Measurements from ENCODE around the gene STK33.

The STK33 gene

GRCh38 chr11:8601376-8602133, 7.5 kb upstream of the STK33 start:
- DNase-seq = no peak

GRCh38 chr11:8598506-8598905, 4.5 kb upstream of the STK33 start:
- no peak for DNase-seq

- DNase-seq = no peak
These were observed 3.2 kb upstream of the STK33 start for GRCh38 chr11:8597182-8597581.

- DNase-seq = no peak
These were observed 2.5 kb upstream of the STK33 start for GRCh38 chr11:8596504-8597046.

- DNase-seq = no peak
These were observed 573 bp downstream of the STK33 start for GRCh38 chr11:8593455-8593854.

GRCh38 chr11:8587915-8588314, 6.1 kb downstream of the STK33 start:
- no peak for DNase-seq

GRCh38 chr11:8586805-8587204, 7.2 kb downstream of the STK33 start:
- no peak for DNase-seq

- DNase-seq = no peak
These were observed 7.8 kb downstream of the STK33 start for GRCh38 chr11:8586184-8586583.

- no peak for DNase-seq
These were observed 9.5 kb downstream of the STK33 start for GRCh38 chr11:8584511-8584910.

- no peak for DNase-seq
These were observed 9.9 kb downstream of the STK33 start for GRCh38 chr11:8584082-8584481.

- no peak for DNase-seq
These were observed 12.7 kb downstream of the STK33 start for GRCh38 chr11:8581300-8581699.

- DNase-seq = no peak
These were observed 16.0 kb downstream of the STK33 start for GRCh38 chr11:8577791-8578581.

- DNase-seq = no peak
These were observed 19.2 kb downstream of the STK33 start for GRCh38 chr11:8574798-8575197.

GRCh38 chr11:8573777-8574176, 20.3 kb downstream of the STK33 start:
- no peak for DNase-seq

GRCh38 chr11:8567602-8568198, 26.3 kb downstream of the STK33 start:
- DNase-seq = no peak

GRCh38 chr11:8566613-8567210, 27.3 kb downstream of the STK33 start:
- no peak for DNase-seq

- DNase-seq = no peak
These were observed 29.5 kb downstream of the STK33 start for GRCh38 chr11:8564526-8564925.

- DNase-seq = no peak
These were observed 32.6 kb downstream of the STK33 start for GRCh38 chr11:8561461-8561860.

- DNase-seq = no peak
These were observed 35.6 kb downstream of the STK33 start for GRCh38 chr11:8558436-8558835.

- DNase-seq = no peak
These were observed 48.2 kb downstream of the STK33 start for GRCh38 chr11:8545698-8546366.

GRCh38 chr11:8544807-8545206, 49.2 kb downstream of the STK33 start:
- DNase-seq = no peak

- no peak for DNase-seq
These were observed 50.8 kb downstream of the STK33 start for GRCh38 chr11:8543278-8543677.

GRCh38 chr11:8541448-8541847, 52.6 kb downstream of the STK33 start:
- DNase-seq = no peak
